VCaP (cell line): ENCODE data around the gene MYO1F.

Experiments used
- H3K27ac ChIP-seq: fragments of 450-650 bp; 2 replicates; pipeline ENCODE4 v1.5.1; 2017
- TF ChIP-seq, protein P1 (sequence below): fragments of 450-650 bp; conservative IDR thresholded peaks from 2 replicates; pipeline ENCODE4 v1.5.1; 2017; ENCODE audit warnings: mild to moderate bottlenecking, moderate library complexity

Gene MYO1F

DNA sequence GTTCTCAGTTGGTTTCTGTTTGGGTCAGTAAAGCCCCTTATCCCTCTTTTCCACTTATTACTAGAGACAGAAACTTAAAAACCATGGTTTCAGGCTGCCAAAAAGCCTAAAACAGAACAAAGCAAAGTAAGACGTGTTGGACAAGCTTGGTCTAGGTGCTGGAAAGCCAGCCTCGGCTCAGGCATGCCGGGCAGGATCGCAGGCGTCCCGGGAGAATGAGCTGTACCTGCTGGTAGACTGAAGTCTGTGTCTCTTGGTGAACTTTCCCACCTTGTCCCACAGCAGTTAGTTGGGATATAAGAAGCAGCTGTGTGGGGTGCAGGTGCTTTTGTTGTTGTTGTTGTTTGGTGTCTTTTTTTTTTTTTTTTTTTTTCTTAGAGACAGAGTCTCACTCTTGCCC, 95.6 kb downstream of the MYO1F start:
- H3K27ac ChIP-seq, result no peak overlapping the region
- TF ChIP-seq, protein P1, sequence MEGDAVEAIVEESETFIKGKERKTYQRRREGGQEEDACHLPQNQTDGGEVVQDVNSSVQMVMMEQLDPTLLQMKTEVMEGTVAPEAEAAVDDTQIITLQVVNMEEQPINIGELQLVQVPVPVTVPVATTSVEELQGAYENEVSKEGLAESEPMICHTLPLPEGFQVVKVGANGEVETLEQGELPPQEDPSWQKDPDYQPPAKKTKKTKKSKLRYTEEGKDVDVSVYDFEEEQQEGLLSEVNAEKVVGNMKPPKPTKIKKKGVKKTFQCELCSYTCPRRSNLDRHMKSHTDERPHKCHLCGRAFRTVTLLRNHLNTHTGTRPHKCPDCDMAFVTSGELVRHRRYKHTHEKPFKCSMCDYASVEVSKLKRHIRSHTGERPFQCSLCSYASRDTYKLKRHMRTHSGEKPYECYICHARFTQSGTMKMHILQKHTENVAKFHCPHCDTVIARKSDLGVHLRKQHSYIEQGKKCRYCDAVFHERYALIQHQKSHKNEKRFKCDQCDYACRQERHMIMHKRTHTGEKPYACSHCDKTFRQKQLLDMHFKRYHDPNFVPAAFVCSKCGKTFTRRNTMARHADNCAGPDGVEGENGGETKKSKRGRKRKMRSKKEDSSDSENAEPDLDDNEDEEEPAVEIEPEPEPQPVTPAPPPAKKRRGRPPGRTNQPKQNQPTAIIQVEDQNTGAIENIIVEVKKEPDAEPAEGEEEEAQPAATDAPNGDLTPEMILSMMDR, result no peak

DNA sequence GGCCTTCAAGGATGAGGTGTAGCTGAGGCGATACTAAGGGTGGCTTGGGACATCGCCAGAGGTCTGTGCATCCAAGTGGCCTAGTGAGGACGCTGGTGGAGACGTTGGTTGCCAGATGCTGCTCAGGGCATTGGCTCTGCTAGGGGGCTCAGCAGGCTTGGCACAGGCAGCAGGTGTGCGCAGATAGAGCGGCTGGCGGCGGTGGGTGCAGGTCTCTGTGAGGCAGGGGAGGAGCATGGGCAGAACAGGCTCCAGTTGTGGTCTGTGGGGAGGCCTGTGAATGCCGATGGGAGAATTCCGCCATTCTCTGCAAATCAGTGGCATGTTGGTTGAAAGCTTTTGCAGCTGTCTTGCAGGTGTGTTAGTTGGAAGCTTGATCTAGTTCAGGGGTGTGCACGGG, 96.0 kb downstream of the MYO1F start:
- TF ChIP-seq, protein P1, result no peak
- H3K27ac ChIP-seq, result no peak overlapping the region

DNA sequence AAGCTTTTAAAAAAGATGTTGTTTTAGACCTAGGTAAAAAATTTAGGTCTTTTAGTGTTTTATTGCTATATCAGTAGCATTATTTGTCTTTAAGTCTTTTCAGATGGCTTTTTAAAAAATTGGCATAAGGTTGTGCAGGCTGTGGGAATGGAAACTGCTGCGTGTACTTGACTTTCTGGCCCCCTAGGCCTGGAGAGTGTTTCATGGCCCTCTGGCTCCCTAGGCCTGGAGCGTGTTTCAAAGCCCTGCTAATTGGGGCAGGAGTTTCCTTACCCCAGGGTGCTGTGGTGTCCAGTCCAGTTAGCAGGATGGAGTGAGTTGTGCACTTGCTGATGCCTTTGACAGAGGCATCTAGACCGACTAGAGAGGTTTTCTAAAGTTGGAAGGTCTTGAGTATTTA, 98.6 kb downstream of the MYO1F start:
- no peak overlapping the region for H3K27ac ChIP-seq
- TF ChIP-seq, protein P1, result no peak

DNA sequence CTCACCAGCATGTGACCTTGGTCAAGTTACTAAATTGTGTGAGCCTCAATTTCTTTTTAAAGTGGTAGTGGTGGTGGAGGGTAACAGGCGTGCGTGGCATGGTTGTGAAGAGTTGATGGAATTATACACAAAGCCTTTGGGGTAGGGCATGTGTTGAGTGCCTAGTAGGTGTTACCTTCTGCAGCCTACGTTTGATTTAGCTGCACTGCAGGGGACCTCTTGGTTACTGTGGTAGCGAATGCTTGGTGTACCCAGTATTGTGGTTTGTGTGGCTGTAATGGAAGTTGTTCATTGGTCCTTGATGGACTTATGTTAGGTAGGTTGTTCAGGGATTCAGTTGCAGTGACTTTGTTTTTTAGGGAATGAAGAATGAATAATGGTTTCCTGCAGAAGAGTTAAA, 99.4 kb downstream of the MYO1F start:
- no peak overlapping the region for H3K27ac ChIP-seq
- TF ChIP-seq, protein P1, result no peak

DNA sequence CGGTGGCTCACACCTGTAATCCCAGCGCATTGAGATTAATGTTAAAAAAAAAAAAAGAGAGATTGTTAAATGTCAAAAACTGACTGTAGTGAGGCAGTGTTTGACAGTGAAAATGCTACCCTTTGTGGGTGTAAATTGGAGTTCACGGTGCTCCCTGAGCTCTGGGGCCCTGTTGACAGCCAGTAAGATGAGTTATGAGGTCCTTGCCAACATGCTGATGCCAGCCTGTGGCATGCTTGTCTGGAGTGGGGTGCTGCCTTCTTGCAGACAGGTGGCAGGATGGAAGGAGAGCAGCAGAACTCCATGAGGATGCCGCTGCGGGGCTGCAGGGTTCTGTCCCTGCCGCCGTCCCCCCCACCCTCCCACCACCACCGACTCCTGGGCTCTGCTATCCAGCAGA, 100.7 kb downstream of the MYO1F start:
- TF ChIP-seq, protein P1, result no peak
- H3K27ac ChIP-seq, result no peak overlapping the region

DNA sequence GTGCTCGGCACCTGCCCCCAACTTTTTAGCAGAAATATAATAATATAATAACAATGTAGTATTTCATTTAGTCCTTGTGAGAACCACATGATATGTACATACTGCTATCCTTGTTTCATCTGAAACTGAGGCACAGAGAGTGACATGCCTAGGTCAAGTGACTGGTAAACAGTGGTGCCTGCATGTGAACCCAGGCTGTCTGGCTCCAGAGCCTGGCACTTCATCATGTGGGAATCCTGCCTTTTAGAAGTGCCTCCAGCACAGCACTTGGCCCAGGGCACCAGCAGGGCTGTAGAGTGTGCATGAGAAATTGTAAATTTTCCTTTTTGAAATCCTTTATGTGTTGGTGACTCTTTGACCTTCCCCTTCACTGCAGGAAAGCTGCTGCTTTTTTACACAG, 102.2 kb downstream of the MYO1F start:
- no peak overlapping the region for H3K27ac ChIP-seq
- TF ChIP-seq, protein P1, result no peak

DNA sequence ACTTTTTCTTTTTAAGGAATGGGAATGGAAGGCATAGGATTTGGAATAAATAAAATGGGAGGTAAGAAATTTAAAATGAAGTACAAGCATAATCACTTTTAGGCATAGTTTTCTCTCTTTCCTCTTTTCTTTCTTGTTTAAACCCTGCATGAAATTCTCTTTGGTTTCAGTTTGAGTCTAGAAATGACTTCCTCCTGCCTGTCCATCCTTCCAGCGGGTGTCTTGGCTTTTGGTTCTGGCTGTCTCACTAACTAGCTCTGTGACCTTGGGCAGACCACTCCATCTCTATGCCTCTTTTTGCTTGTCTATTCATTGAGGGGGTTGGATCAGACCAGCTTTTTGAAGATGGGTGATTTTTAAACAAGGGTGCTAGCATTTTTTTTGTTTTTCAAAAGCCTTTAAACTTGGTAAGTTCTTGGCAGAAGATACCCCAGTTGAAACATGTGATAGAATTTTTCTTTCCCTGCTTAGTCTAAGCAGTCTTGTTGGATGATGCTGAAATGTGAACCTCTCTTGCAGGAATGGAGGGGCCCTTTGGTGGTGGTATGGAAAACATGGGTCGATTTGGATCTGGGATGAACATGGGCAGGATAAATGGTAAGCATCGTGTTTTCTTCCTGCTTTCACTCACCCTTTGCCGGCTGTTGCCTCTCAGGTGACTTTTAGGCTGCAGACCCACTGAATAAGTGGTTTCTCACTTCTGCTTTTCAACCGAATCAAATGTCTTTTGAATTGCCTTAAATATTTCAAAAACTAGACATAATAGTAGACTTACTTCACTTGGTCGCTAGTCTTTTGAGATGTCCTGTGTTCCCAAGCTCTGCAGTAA, 103.4 kb downstream of the MYO1F start:
- H3K27ac ChIP-seq, result no peak overlapping the region
- TF ChIP-seq, protein P1, result no peak
